ENCODE data around the gene MSTO1. TPM values are rescaled to one million over a fixed set of nuclear protein-coding genes. Genes with fewer than 3 reads are reported as not detected.
"Not testable (repeated sequence)": the region's sequence is repeated elsewhere in the genome, so short reads cannot be mapped to it uniquely, and the experiment has no call there.

Gene MSTO1
- total RNA-seq, 2 experiments from 2014 or later: 65.9 to 69.6 TPM

DNA sequence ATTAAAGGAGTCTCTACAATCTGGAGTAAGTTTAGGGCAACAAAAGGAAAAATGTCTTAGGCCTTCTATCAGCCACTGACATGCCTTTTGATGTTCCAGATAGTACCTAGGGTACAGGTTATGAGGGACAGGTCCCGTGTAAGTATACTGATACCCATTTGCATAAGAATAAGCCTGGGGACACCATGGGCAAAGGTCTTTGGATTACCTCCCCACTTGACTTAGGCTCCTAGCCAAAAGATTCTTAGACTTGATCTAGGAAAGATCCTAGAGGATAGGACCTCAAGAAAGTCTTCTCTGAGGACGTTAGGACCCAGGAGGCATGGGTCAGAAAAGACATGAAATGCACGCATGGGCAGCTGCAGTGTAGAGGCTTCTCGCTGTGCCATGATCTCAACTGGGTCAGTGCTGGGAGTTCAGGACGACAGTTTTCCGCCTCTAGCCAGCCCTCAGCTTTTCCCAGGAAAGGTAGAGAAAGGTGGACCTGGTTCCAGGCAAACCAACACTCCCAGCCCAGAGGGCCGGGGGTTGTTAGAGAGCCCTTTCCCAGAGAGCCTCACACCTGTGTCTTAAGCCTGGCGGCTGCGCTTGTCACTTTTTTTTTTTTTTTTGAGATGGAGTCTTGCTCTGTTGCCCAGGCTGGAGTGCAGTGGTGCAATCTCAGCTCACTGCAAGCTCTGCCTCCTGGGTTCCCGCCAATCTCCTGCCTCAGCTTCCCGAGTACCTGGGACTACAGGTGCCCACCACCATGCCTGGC lies 26.6 kb downstream of the MSTO1 start:
- Histone ChIP-seq H3K9me3 (ENCODE audit: control insufficient read depth in 1 of 2, insufficient read depth in 1 of 2, low read length in 2 of 2) (no peaks in the 10 kb centered on the region), H3K27me3 (ENCODE audit: control insufficient read depth in 1 of 2, insufficient read depth in 2 of 2, low read length in 2 of 2) (peaks cover 0 to under 1% of the 10 kb centered on the region in 2 experiments), H3K27ac (ENCODE audit: low read depth in 1 of 2, low read length in 2 of 2) (no peak overlapping the region), H3K36me3 (ENCODE audit: insufficient read depth, low read length) (no peaks in the 10 kb centered on the region), H3K4me3 (ENCODE audit: low read length) (peak overlapping the region; percentile 73), H3K4me1 (ENCODE audit: insufficient read depth, low read length) (peaks cover 20% of the 10 kb centered on the region)
- ChIA-PET CTCF (no interaction called here), POLR2A (interaction anchor here (0.6 to 1.2 kb wide), 3 partner anchors 150 to 576 kb away, joined by 3 to 5 read pairs (median 4); partner anchors contain the start of gene PMF1)
- H3K9me3 Mint-ChIP-seq: no peaks in the 10 kb centered on the region
- no peak for ATAC-seq (ENCODE audit: poor library complexity)
- peaks cover 20% of the 10 kb centered on the region for H3K4me1 Mint-ChIP-seq (ENCODE audit: low read depth)
- H3K4me3 Mint-ChIP-seq: peak overlapping the region; percentile 96
- no peaks in the 10 kb centered on the region for H3K27me3 Mint-ChIP-seq
- peaks cover 3% of the 10 kb centered on the region for H3K36me3 Mint-ChIP-seq (ENCODE audit: low read depth)
- no peak for TF ChIP-seq CTCF (IDR thresholded peaks at IDR 0.05)
- intact Hi-C loops (cut with DNase I, micrococcal nuclease): no loop called here
- H3K27ac Mint-ChIP-seq: peak overlapping the region; percentile 86
- no peak for DNase-seq

- ATAC-seq (ENCODE audit: poor library complexity) (no peak), DNase-seq (no peak)
- peaks cover 20% of the 10 kb centered on the region for H3K4me1 ChIP-seq (ENCODE audit: insufficient read depth, low read length)
- H3K27me3 ChIP-seq (ENCODE audit: control insufficient read depth in 1 of 2, insufficient read depth in 2 of 2, low read length in 2 of 2): peaks cover 0 to 4% of the 10 kb centered on the region in 2 experiments
- H3K4me3 Mint-ChIP-seq: no peak overlapping the region
- H3K9me3 ChIP-seq (ENCODE audit: control insufficient read depth in 1 of 2, insufficient read depth in 1 of 2, low read length in 2 of 2): peaks cover 0 to 9% of the 10 kb centered on the region in 2 experiments
- H3K4me1 Mint-ChIP-seq (ENCODE audit: low read depth): peaks cover 20% of the 10 kb centered on the region
- intact Hi-C loops (cut with DNase I, micrococcal nuclease): no loop called here
- H3K36me3 ChIP-seq (ENCODE audit: insufficient read depth, low read length): no peaks in the 10 kb centered on the region
- TF ChIP-seq CTCF (IDR thresholded peaks at IDR 0.05): no peak
- H3K36me3 Mint-ChIP-seq (ENCODE audit: low read depth): peaks cover 3% of the 10 kb centered on the region
- H3K9me3 Mint-ChIP-seq: peaks cover 3% of the 10 kb centered on the region
- H3K27ac Mint-ChIP-seq: no peak overlapping the region
- H3K4me3 ChIP-seq (ENCODE audit: low read length): no peak overlapping the region
- ChIA-PET CTCF (interaction anchor here (0.7 kb wide), 1 partner anchor 173 kb away, joined by 3 read pairs; no protein-coding TSS in a partner anchor), POLR2A (no interaction called here)
- no peaks in the 10 kb centered on the region for H3K27me3 Mint-ChIP-seq
- no peak overlapping the region for H3K27ac ChIP-seq (ENCODE audit: low read depth in 1 of 2, low read length in 2 of 2)
Observed at GRCh38 chr1:155640367-155640766, 30.3 kb downstream of the MSTO1 start.

DNA sequence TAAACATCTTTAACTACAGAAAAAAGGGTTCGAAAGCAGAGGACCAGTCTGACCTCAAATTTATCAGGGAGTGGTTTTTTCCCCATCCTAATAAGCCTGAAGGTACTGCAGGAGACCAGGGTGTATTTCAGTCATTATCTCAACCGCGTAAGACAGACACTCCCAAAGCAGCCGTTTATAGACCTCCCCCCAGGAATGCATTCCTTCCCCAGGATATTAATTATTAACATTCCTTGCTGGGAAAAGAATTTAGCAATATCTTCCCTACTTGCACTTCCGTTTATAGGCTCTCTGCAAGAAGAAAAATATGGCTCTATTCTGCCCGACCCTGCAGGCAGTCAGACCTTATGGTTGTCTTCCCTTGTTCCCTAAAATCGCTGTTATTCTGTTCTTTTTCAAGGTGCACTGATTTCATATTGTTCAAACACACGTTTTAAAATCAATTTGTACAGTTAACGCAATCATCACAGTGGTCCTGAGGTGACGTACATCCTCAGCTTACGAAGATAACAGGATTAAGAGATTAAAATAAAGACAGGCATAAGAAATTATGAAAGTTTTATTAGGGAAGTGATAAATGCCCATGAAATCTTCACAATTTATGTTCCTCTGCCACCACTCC lies 32.7 kb downstream of the MSTO1 start:
- POLR2A ChIA-PET: interaction anchor here (0.7 kb wide), 1 partner anchor 82 kb away, joined by 3 read pairs; no protein-coding TSS in a partner anchor
- H3K27ac Mint-ChIP-seq; H3K4me3 ChIP-seq (ENCODE audit: low read length); H3K27me3 ChIP-seq (ENCODE audit: control insufficient read depth in 1 of 2, insufficient read depth in 2 of 2, low read length in 2 of 2); H3K36me3 Mint-ChIP-seq (ENCODE audit: low read depth); H3K4me3 Mint-ChIP-seq; H3K9me3 Mint-ChIP-seq; H3K27ac ChIP-seq (ENCODE audit: low read depth in 1 of 2, low read length in 2 of 2); H3K4me1 Mint-ChIP-seq (ENCODE audit: low read depth); intact Hi-C loops (cut with DNase I, micrococcal nuclease); H3K9me3 ChIP-seq (ENCODE audit: control insufficient read depth in 1 of 2, insufficient read depth in 1 of 2, low read length in 2 of 2); CTCF ChIA-PET; H3K36me3 ChIP-seq (ENCODE audit: insufficient read depth, low read length); H3K27me3 Mint-ChIP-seq; DNase-seq; H3K4me1 ChIP-seq (ENCODE audit: insufficient read depth, low read length); ATAC-seq (ENCODE audit: poor library complexity): not testable (repeated sequence)
